Mammary epithelial cell (primary cell): ENCODE results near the gene UGGT1.

ENCODE experiments used
- EZH2 ChIP-seq: IDR thresholded peaks from 2 replicates; pipeline ENCODE4 v1.6.1; 2012; ENCODE audit warnings: low read length, inconsistent platforms, borderline replicate concordance
- TF ChIP-seq, protein P1 (sequence below), 2 donors: IDR thresholded peaks in 1 of 2; conservative IDR thresholded peaks in 1 of 2; 2 replicates each; pipeline ENCODE4 v1.5.1; 2011 to 2012; ENCODE audit warnings: inconsistent platforms in 2 of 2, low read length in 2 of 2, mild to moderate bottlenecking in 2 of 2, control low read depth in 1 of 2, low read depth in 1 of 2; ENCODE audit not compliant: insufficient read depth in 1 of 2; ENCODE audit errors: extremely low read depth in 1 of 2

DNA sequence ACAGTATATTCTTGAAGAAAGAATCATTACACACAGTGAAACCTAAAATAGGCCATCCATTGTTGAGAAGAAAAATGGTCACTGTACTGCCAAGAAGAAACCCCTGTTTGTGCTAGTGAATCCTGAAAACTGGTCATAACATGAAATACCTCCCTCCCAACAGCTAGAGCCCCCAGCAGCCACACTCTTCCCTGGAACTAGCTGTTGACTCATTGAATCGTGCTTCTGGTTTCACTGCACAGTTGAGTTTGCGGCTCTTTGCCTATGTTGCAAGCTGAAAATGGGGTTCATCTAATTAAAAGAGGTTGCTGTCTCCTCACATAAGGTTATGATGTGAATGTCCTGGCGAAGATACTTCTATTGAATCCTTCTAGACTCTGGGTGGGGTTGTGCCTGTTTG lies 86.3 kb downstream of the UGGT1 start:
- no peak for TF ChIP-seq EZH2
- TF ChIP-seq, protein P1, sequence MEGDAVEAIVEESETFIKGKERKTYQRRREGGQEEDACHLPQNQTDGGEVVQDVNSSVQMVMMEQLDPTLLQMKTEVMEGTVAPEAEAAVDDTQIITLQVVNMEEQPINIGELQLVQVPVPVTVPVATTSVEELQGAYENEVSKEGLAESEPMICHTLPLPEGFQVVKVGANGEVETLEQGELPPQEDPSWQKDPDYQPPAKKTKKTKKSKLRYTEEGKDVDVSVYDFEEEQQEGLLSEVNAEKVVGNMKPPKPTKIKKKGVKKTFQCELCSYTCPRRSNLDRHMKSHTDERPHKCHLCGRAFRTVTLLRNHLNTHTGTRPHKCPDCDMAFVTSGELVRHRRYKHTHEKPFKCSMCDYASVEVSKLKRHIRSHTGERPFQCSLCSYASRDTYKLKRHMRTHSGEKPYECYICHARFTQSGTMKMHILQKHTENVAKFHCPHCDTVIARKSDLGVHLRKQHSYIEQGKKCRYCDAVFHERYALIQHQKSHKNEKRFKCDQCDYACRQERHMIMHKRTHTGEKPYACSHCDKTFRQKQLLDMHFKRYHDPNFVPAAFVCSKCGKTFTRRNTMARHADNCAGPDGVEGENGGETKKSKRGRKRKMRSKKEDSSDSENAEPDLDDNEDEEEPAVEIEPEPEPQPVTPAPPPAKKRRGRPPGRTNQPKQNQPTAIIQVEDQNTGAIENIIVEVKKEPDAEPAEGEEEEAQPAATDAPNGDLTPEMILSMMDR (conservative IDR thresholded peaks at IDR 0.05 in 1 of 2, IDR thresholded peaks at IDR 0.05 in 1 of 2; ENCODE audit: extremely low read depth in 1 of 2, insufficient read depth in 1 of 2, low read depth in 1 of 2, low read length in 2 of 2), result no peak
